Calu3 (cell line): ENCODE results near the gene VPS13D. TPM values are rescaled to one million over a fixed set of nuclear protein-coding genes. Genes with fewer than 3 reads are reported as not detected.

ENCODE experiments used
- BruUV-seq: library from RNA; stranded (reverse); fragments of 400-500 nt; replicated peaks from 2 replicates; lab custom pipeline; 2021; lab: Mats Ljungman, UMichigan
- CTCF ChIA-PET: fragments of 300-600 bp; sonication (Branson Sonifier 250); formaldehyde crosslinking; loops from one replicate; lab custom pipeline; 2022; ENCODE audit warnings: antibody characterized with exemption; lab: Charles Lee
- DNase-seq: peaks from one replicate; pipeline ENCODE4 v3.0.0; 2022
- H3K27ac Mint-ChIP-seq: one replicate; pipeline ENCODE4 v1.8.0; 2022; ENCODE audit warnings: mixed read lengths; ENCODE audit not compliant: unreplicated experiment
- H3K27me3 Mint-ChIP-seq: one replicate; pipeline ENCODE4 v1.8.0; 2022; ENCODE audit warnings: mixed read lengths; ENCODE audit not compliant: unreplicated experiment
- H3K36me3 Mint-ChIP-seq: one replicate; pipeline ENCODE4 v1.8.0; 2022; ENCODE audit warnings: mild to moderate bottlenecking, moderate library complexity, mixed read lengths; ENCODE audit not compliant: insufficient read depth, unreplicated experiment
- H3K4me1 Mint-ChIP-seq: one replicate; pipeline ENCODE4 v1.8.0; 2022; ENCODE audit warnings: mild to moderate bottlenecking, low read depth, mixed read lengths; ENCODE audit not compliant: unreplicated experiment
- H3K4me3 Mint-ChIP-seq: one replicate; pipeline ENCODE4 v1.8.0; 2022; ENCODE audit warnings: mild to moderate bottlenecking, low read depth, moderate library complexity, mixed read lengths; ENCODE audit not compliant: unreplicated experiment
- H3K9me3 Mint-ChIP-seq: one replicate; pipeline ENCODE4 v1.8.0; 2022; ENCODE audit warnings: low read depth, mixed read lengths; ENCODE audit not compliant: unreplicated experiment
- intact Hi-C: fragments of 100-400 bp; cut with micrococcal nuclease; formaldehyde crosslinking; loops from one replicate; pipeline ENCODE4 v1.10.0; 2022; ENCODE audit not compliant: unreplicated experiment
- total RNA-seq: library from RNA; stranded (reverse); gene quantifications from 2 replicates; pipeline ENCODE4 v1.2.3, GENCODE V29; 2022
- TF ChIP-seq, protein P1 (sequence below): fragments of 200-600 bp; IDR thresholded peaks from one replicate; pipeline ENCODE4 v1.8.0; 2022; ENCODE audit warnings: antibody characterized with exemption; ENCODE audit not compliant: unreplicated experiment

VPS13D gene
- total RNA-seq, 1 experiment from 2014 or later, result 30.6 TPM

DNA sequence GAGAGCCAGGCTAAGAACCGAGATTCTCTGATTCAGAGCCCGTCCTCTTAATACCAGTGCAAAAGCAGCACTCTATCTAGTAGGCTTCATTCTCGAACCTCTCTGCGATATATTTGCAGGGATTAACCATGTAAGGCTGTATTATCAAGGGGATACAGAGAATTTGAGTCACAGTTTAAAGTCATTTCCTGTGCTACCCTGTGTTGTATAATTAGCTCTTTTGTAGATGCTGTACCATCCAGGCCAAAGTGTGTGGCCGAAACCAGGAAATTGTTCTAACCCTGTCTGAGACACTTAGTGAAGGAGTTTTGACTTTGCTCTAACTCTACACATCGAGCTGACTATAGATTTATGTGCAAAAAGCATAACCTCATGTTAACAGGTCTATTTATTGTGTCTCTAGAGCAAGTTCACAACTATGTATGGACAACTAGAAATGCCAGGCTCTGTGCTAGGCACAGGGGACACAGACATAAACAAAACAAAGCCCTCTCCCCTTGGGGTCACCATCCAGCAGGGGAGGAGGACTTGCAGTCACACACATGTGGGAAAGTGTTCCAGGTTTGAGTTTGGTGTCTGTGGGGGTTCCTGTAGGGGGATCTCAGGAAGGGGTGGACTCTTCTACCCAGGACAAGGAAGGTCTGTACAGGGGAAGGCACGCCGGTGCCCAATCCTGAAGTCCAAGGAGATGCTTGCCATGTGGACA is 206.0 kb downstream of the VPS13D start:
- TF ChIP-seq, protein P1, sequence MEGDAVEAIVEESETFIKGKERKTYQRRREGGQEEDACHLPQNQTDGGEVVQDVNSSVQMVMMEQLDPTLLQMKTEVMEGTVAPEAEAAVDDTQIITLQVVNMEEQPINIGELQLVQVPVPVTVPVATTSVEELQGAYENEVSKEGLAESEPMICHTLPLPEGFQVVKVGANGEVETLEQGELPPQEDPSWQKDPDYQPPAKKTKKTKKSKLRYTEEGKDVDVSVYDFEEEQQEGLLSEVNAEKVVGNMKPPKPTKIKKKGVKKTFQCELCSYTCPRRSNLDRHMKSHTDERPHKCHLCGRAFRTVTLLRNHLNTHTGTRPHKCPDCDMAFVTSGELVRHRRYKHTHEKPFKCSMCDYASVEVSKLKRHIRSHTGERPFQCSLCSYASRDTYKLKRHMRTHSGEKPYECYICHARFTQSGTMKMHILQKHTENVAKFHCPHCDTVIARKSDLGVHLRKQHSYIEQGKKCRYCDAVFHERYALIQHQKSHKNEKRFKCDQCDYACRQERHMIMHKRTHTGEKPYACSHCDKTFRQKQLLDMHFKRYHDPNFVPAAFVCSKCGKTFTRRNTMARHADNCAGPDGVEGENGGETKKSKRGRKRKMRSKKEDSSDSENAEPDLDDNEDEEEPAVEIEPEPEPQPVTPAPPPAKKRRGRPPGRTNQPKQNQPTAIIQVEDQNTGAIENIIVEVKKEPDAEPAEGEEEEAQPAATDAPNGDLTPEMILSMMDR, result no peak
- DNase-seq, result no peak

DNA sequence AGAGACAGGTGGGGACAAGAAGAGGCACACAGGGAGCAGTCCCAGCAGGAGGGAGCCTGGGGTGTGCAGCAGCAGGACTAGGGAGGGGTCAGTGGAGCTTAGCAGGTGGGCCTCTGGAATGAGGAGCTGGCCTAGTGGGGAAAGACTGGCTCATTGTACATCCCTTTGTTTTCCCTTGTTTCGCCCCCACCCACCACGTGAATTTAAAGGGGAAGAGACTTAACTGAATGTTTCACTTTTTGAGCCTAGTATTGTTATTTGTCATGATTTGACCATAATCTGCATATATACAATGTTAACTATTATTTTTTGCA is 206.5 kb downstream of the VPS13D start:
- intact Hi-C loops, result loop anchor here (5.0 kb wide), 1 partner anchor 124 kb away; no protein-coding TSS in a partner anchor
- Mint-ChIP-seq H3K4me1 (peaks cover 50% of the 10 kb centered on the region), H3K36me3 (peaks cover 17% of the 10 kb centered on the region), H3K9me3 (no peaks in the 10 kb centered on the region), H3K27ac (peak overlapping the region; percentile 75), H3K27me3 (no peaks in the 10 kb centered on the region), H3K4me3 (no peak overlapping the region)
- BruUV-seq, result no TSS peak
- CTCF ChIA-PET, result interaction anchor here (1.1 to 1.2 kb wide), 2 partner anchors 14 to 39 kb away, joined by 3 read pairs; no protein-coding TSS in a partner anchor
- TF ChIP-seq, protein P1, result no peak
- DNase-seq, result no peak

More for the DNA sequence above, 206.0 kb downstream of the VPS13D start:
- peak overlapping the region; percentile 75 for H3K27ac Mint-ChIP-seq
- peaks cover 17% of the 10 kb centered on the region for H3K36me3 Mint-ChIP-seq
- no peaks in the 10 kb centered on the region for H3K9me3 Mint-ChIP-seq
- intact Hi-C loops, result loop anchor here (1.0 to 5.0 kb wide), 3 partner anchors 18 to 123 kb away; no protein-coding TSS in a partner anchor
- no peaks in the 10 kb centered on the region for H3K27me3 Mint-ChIP-seq
- CTCF ChIA-PET, result interaction anchor here (0.8 to 1.2 kb wide), 2 partner anchors 14 to 40 kb away, joined by 3 read pairs; no protein-coding TSS in a partner anchor
- BruUV-seq, result no TSS peak
- no peak overlapping the region for H3K4me3 Mint-ChIP-seq
- H3K4me1 Mint-ChIP-seq, result peaks cover 50% of the 10 kb centered on the region

DNA sequence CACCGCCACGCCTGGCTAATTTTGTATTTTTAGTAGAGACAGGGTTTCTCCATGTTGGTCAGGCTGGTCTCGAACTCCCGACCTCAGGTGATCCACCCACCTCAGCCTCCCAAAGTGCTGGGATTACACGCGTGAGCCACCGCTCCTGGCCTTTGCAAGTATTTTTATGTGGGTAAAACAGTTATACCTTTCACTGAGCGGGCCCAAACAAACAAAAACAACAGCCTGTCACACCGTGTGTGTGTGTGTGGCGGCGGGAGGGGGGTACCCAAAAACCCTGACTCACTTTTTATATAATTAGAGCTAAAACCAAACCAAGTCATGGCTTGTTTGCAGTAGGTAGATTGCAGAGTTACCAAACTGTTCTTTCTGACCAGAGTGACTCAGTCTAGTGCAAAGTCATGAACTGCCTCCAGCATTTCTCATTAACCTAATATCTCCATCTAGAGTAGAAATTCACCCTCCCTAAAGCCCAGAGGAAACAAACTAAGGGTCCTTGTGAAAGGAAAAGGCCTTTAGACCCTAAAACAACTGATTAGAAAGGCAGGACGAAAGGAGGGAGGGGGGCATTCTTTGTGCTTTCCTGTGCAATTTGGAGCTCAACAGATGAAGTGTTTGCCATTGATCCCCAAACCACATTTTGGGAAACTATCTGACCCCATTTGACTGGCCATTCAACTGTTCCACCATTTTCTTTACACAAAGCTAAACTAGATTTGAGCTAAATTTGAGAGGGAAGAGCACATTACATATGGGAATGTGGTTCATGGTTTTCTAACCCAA is 207.2 kb downstream of the VPS13D start:
- Mint-ChIP-seq H3K9me3 (no peaks in the 10 kb centered on the region), H3K36me3 (peaks cover 17% of the 10 kb centered on the region), H3K27me3 (no peaks in the 10 kb centered on the region), H3K27ac (no peak overlapping the region), H3K4me3 (no peak overlapping the region), H3K4me1 (peaks cover 50% of the 10 kb centered on the region)
- BruUV-seq, result no TSS peak
- CTCF ChIA-PET, result interaction anchor here (1.1 to 1.2 kb wide), 2 partner anchors 13 to 38 kb away, joined by 3 read pairs; no protein-coding TSS in a partner anchor
- intact Hi-C loops, result loop anchor here (5.0 kb wide), 1 partner anchor 125 kb away; no protein-coding TSS in a partner anchor
- TF ChIP-seq, protein P1, result no peak
- no peak for DNase-seq

DNA sequence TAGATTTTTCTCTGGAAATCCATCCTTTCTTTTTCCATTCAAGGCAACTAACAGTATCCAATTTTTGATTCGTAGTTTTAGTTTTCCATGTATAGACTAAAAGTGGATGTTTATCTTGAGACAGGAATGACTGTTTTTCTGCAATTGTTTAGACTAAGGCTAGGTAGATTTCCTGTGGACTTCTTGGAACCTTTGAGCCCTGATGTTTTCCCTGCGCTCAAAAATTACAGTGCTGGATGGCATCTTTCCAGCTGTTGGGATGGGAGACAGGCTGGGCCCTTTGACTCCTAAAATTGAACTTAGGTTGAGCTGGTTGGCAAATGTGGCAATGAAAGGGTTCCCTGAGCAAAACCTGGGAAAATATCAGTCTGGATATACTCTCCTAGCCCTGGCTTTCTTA is 207.8 kb downstream of the VPS13D start:
- H3K4me1 Mint-ChIP-seq, result peaks cover 48% of the 10 kb centered on the region
- no peaks in the 10 kb centered on the region for H3K27me3 Mint-ChIP-seq
- BruUV-seq, result no TSS peak
- TF ChIP-seq, protein P1, result no peak
- intact Hi-C loops, result loop anchor here (5.0 kb wide), 1 partner anchor 125 kb away; no protein-coding TSS in a partner anchor
- no peaks in the 10 kb centered on the region for H3K9me3 Mint-ChIP-seq
- DNase-seq, result no peak
- H3K4me3 Mint-ChIP-seq, result no peak overlapping the region
- H3K27ac Mint-ChIP-seq, result no peak overlapping the region
- H3K36me3 Mint-ChIP-seq, result peaks cover 17% of the 10 kb centered on the region
- CTCF ChIA-PET, result interaction anchor here (1.1 kb wide), 1 partner anchor 38 kb away, joined by 3 read pairs; no protein-coding TSS in a partner anchor
